ENCODE data around the gene ZNF157.

ZNF157 gene

GRCh38 chrX:47447607-47448006 lies 77.2 kb downstream of the ZNF157 start:
- no peak for DNase-seq

- no peak for DNase-seq
Observed at GRCh38 chrX:47448165-47448806, 77.9 kb downstream of the ZNF157 start.

- no peak for DNase-seq
Observed at GRCh38 chrX:47452112-47452511, 81.7 kb downstream of the ZNF157 start.

- DNase-seq: no peak
Observed at GRCh38 chrX:47456080-47456479, 85.7 kb downstream of the ZNF157 start.

- no peak for DNase-seq
Observed at GRCh38 chrX:47458528-47458927, 88.2 kb downstream of the ZNF157 start.

GRCh38 chrX:47460561-47460960 lies 90.2 kb downstream of the ZNF157 start:
- no peak for DNase-seq

All from NCI-H774 (cell line).